HG02981 (cell line): Measurements from ENCODE around the gene KMT2D.

Experiments used
- ATAC-seq: cut with Tn5 transposase; IDR thresholded peaks from one replicate; pipeline ENCODE4 v1.9.1; 2021; ENCODE audit warnings: mild to moderate bottlenecking, moderate library complexity; ENCODE audit not compliant: unreplicated experiment

The KMT2D gene

GRCh38 chr12:49060237-49061156 lies at the start of gene KMT2D:
TSS of gene KMT2D (minus strand) at chr12:49060794. CDS start at chr12:49055324, 5,470 bp downstream.
- peak; percentile 48 for ATAC-seq

- no peak for ATAC-seq
Observed at GRCh38 chr12:49109641-49110463, 49.3 kb upstream of the KMT2D start.

- no peak for ATAC-seq
Observed at GRCh38 chr12:49108958-49109404, 48.4 kb upstream of the KMT2D start.

GRCh38 chr12:49105504-49106084 lies 45.0 kb upstream of the KMT2D start:
- ATAC-seq = no peak

GRCh38 chr12:49104822-49105221 lies 44.2 kb upstream of the KMT2D start:
- ATAC-seq = no peak

- ATAC-seq = no peak
Observed at GRCh38 chr12:49100380-49100779, 39.8 kb upstream of the KMT2D start.

GRCh38 chr12:49098703-49099102 lies 38.1 kb upstream of the KMT2D start:
- no peak for ATAC-seq

- no peak for ATAC-seq
Observed at GRCh38 chr12:49098035-49098451, 37.4 kb upstream of the KMT2D start.

GRCh38 chr12:49097381-49097780 lies 36.8 kb upstream of the KMT2D start:
- ATAC-seq = no peak

GRCh38 chr12:49094975-49095365 lies 34.4 kb upstream of the KMT2D start:
- no peak for ATAC-seq

- ATAC-seq = no peak
Observed at GRCh38 chr12:49094160-49094974, 33.8 kb upstream of the KMT2D start, which contains the start of gene DHH. TSS of gene DHH (minus strand) at chr12:49094801. CDS start at chr12:49094512, 289 bp downstream.

- ATAC-seq = no peak
Observed at GRCh38 chr12:49093792-49094159, 33.2 kb upstream of the KMT2D start.

- ATAC-seq = no peak
Observed at GRCh38 chr12:49092816-49093406, 32.3 kb upstream of the KMT2D start.

- no peak for ATAC-seq
Observed at GRCh38 chr12:49092086-49092815, 31.7 kb upstream of the KMT2D start.

- ATAC-seq = no peak
Observed at GRCh38 chr12:49091836-49092085, 31.2 kb upstream of the KMT2D start.

GRCh38 chr12:49091056-49091835 lies 30.7 kb upstream of the KMT2D start:
- ATAC-seq = no peak

GRCh38 chr12:49089821-49090773 lies 29.5 kb upstream of the KMT2D start:
- no peak for ATAC-seq

- no peak for ATAC-seq
Observed at GRCh38 chr12:49088932-49089330, 28.3 kb upstream of the KMT2D start.
